Measurements from ENCODE around the gene CCDC47.

- TF ChIP-seq CTCF (conservative IDR thresholded peaks at IDR 0.05; ENCODE audit: low read depth in 2 of 2) (no peak), POLR2AphosphoS5 (IDR thresholded peaks at IDR 0.05; ENCODE audit: low read depth) (no peak), EZH2 (IDR thresholded peaks at IDR 0.05; ENCODE audit: low read depth, unreplicated experiment) (no peak), REST (IDR thresholded peaks at IDR 0.05; ENCODE audit: unreplicated experiment) (no peak), ZNF331 (CRISPR knock-in tag; IDR thresholded peaks at IDR 0.05; ENCODE audit: low read depth) (no peak)
Measured at GRCh38 chr17:63703029-63703428, 70.4 kb downstream of the CCDC47 start.

All from GM23338 (cell line).